ENCODE data around the gene PTPRS.

GRCh38 chr19:5356918-5357317 is 16.3 kb upstream of the PTPRS start:
- TF ChIP-seq TARDBP (IDR thresholded peaks at IDR 0.05), result no peak
- no peak for TF ChIP-seq NFRKB (IDR thresholded peaks at IDR 0.05)
- no peak for TF ChIP-seq BHLHE40 (IDR thresholded peaks at IDR 0.05; ENCODE audit: borderline replicate concordance)
- no peak for TF ChIP-seq SP1 (IDR thresholded peaks at IDR 0.05)
- TF ChIP-seq L3MBTL2 (conservative IDR thresholded peaks at IDR 0.05), result no peak

All from HEK293T (cell line).